Mesenchymal stem cell (in vitro differentiated cells and primary cell): ENCODE data around the gene SEMA3B.

Experiments used
- DNase-seq: peaks from one replicate; pipeline ENCODE4 v3.0.0-alpha.2; 2013
- H2AFZ ChIP-seq: one replicate; pipeline ENCODE4 v1.6.1; 2013; ENCODE audit warnings: low read depth, mild to moderate bottlenecking, control low read depth, inconsistent platforms, low read length, moderate library complexity
- H2AK5ac ChIP-seq: 2 replicates; pipeline ENCODE4 v1.6.1; 2013; ENCODE audit warnings: low read length, moderate library complexity, mild to moderate bottlenecking, inconsistent platforms; ENCODE audit not compliant: severe bottlenecking
- H2BK120ac ChIP-seq: one replicate; pipeline ENCODE4 v1.6.1; 2013; ENCODE audit warnings: low read depth, mild to moderate bottlenecking, inconsistent platforms, low read length, moderate library complexity
- H2BK12ac ChIP-seq, 2 experiments: one replicate each; pipeline ENCODE4 v1.6.1; 2013; ENCODE audit warnings: inconsistent platforms in 2 of 2, low read length in 2 of 2, mild to moderate bottlenecking in 2 of 2, moderate library complexity in 2 of 2, control low read depth in 1 of 2
- H2BK15ac ChIP-seq: one replicate; pipeline ENCODE4 v1.6.1; 2013; ENCODE audit warnings: mild to moderate bottlenecking, low read depth, inconsistent platforms; ENCODE audit not compliant: poor library complexity, severe bottlenecking
- H2BK5ac ChIP-seq: 2 replicates; pipeline ENCODE4 v1.6.1; 2013; ENCODE audit warnings: low read depth, mild to moderate bottlenecking, low read length, control low read depth, inconsistent platforms; ENCODE audit not compliant: poor library complexity, severe bottlenecking
- H3K14ac ChIP-seq, 2 experiments: one replicate each; pipeline ENCODE4 v1.6.1; 2013; ENCODE audit warnings: inconsistent platforms in 2 of 2, low read length in 2 of 2, control low read depth in 1 of 2, mild to moderate bottlenecking in 1 of 2, moderate library complexity in 1 of 2
- H3K18ac ChIP-seq, 2 experiments: one replicate each; pipeline ENCODE4 v1.6.1; 2013; ENCODE audit warnings: inconsistent platforms in 2 of 2, low read length in 2 of 2, control low read depth in 1 of 2, low read depth in 1 of 2, mild to moderate bottlenecking in 1 of 2
- H3K23ac ChIP-seq, 2 experiments: one replicate each; pipeline ENCODE4 v1.6.1; 2013; ENCODE audit warnings: inconsistent platforms in 2 of 2, low read length in 2 of 2, mild to moderate bottlenecking in 2 of 2, moderate library complexity in 2 of 2, control low read depth in 1 of 2
- H3K27ac ChIP-seq: 2 replicates; pipeline ENCODE4 v1.5.1; 2013; ENCODE audit warnings: mild to moderate bottlenecking, moderate library complexity, low read length, control low read depth, inconsistent platforms; ENCODE audit not compliant: poor library complexity, severe bottlenecking
- H3K27me3 ChIP-seq, 2 experiments: 2 replicates each; pipeline versions ENCODE4 v1.6.1 to v1.7.0; 2013; ENCODE audit warnings: low read length in 2 of 2, mild to moderate bottlenecking in 2 of 2, moderate library complexity in 2 of 2, control low read depth in 1 of 2, inconsistent platforms in 1 of 2; ENCODE audit not compliant: control insufficient read depth in 1 of 2, insufficient read depth in 1 of 2
- H3K36me3 ChIP-seq, 2 experiments: 2 replicates each; pipeline versions ENCODE4 v1.6.1 to v1.7.0; 2013; ENCODE audit warnings: low read length in 2 of 2, control low read depth in 1 of 2, inconsistent platforms in 1 of 2, low read depth in 1 of 2, mild to moderate bottlenecking in 1 of 2; ENCODE audit not compliant: insufficient read depth in 2 of 2, control insufficient read depth in 1 of 2
- H3K4ac ChIP-seq, 2 experiments: one replicate each; pipeline ENCODE4 v1.6.1; 2013; ENCODE audit warnings: inconsistent platforms in 2 of 2, low read length in 2 of 2, mild to moderate bottlenecking in 2 of 2, moderate library complexity in 2 of 2, control low read depth in 1 of 2, low read depth in 1 of 2
- H3K4me1 ChIP-seq: 2 replicates; pipeline ENCODE4 v1.6.1; 2013; ENCODE audit warnings: low read depth, low read length, control low read depth; ENCODE audit not compliant: control insufficient read depth, insufficient read depth
- H3K4me2 ChIP-seq: 2 replicates; pipeline ENCODE4 v1.6.1; 2013; ENCODE audit warnings: low read length, mild to moderate bottlenecking, inconsistent platforms; ENCODE audit not compliant: poor library complexity, severe bottlenecking
- H3K4me3 ChIP-seq, 2 experiments: 2 replicates each; pipeline versions ENCODE4 v1.5.1 to v1.7.0; 2013; ENCODE audit warnings: low read length in 2 of 2, mild to moderate bottlenecking in 2 of 2, control low read depth in 1 of 2, low read depth in 1 of 2; ENCODE audit not compliant: insufficient read depth in 1 of 2
- H3K79me1 ChIP-seq: replicated peaks from 2 replicates; pipeline ENCODE4 v1.6.1; 2013; ENCODE audit warnings: mild to moderate bottlenecking, control low read depth, low read length, inconsistent platforms; ENCODE audit not compliant: poor library complexity, severe bottlenecking
- H3K9ac ChIP-seq: 2 replicates; pipeline ENCODE4 v1.7.0; 2013; ENCODE audit warnings: mild to moderate bottlenecking, low read length, moderate library complexity
- H3K9me3 ChIP-seq: 2 replicates; pipeline ENCODE4 v1.7.0; 2013; ENCODE audit warnings: mild to moderate bottlenecking, low read length; ENCODE audit not compliant: control insufficient read depth
- H4K8ac ChIP-seq: one replicate; pipeline ENCODE4 v1.6.1; 2013; ENCODE audit warnings: inconsistent platforms, mild to moderate bottlenecking, low read length, moderate library complexity
- H4K91ac ChIP-seq: one replicate; pipeline ENCODE4 v1.6.1; 2013; ENCODE audit warnings: mild to moderate bottlenecking, low read length, inconsistent platforms
- WGBS: methylation state at CpG from one replicate; pipeline ENCODE4 v1.1.7; 2013; ENCODE audit warnings: mixed read lengths; 5-methylcytosine and 5-hydroxymethylcytosine counted together

The SEMA3B gene

DNA sequence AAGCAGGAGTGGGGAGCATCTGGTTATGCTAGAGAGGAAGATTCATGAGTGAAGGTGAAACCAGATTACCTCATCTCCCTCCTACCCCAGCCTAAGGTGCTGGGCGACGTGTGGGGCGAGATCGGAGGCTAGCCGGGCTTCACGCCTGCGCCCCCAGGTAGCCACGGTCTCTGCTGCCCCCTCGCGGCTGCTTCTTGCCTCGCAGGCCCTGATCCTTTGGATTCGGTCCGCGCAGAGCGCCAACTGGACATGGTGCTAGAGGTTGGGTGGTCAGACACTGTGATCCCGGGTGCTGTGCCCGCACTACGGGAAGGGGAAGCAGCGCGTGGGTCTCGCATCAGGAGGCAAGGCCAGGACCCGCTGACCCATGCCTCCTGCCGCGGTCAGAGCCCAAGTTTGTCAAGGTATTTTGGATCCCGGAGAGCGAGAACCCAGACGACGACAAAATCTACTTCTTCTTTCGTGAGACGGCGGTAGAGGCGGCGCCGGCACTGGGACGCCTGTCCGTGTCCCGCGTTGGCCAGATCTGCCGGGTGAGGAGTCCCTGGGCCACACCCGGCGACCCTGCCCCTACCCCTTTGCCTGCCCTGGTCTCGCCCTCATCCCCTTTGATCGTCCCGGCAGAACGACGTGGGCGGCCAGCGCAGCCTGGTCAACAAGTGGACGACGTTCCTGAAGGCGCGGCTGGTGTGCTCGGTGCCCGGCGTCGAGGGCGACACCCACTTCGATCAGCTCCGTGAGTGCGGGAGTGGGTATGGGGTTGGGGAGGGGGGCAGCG lies 4.2 kb downstream of the SEMA3B start:
- Histone ChIP-seq H2AFZ (peak overlapping the region; percentile 33), H3K14ac (no peak overlapping the region), H2BK5ac (no peak overlapping the region), H3K79me1 (no peaks in the 10 kb centered on the region), H2AK5ac (no peak overlapping the region), H2BK15ac (no peak overlapping the region), H3K4me1 (peaks cover 50% of the 10 kb centered on the region), H4K91ac (peak overlapping the region; percentile 52), H3K4me2 (peak overlapping the region; percentile 58), H3K9ac (peak overlapping the region; percentile 57), H3K36me3 (peaks cover 0 to 5% of the 10 kb centered on the region in 2 experiments), H3K9me3 (no peaks in the 10 kb centered on the region), H3K27ac (no peak overlapping the region), H3K18ac (peak overlapping the region; percentile 58 to 70), H3K4ac (peak overlapping the region in 1 of 2 experiments; percentile 50), H3K4me3 (peak overlapping the region; percentile 34 to 72), H2BK12ac (peak overlapping the region in 1 of 2 experiments; percentile 95), H4K8ac (peak overlapping the region; percentile 27), H2BK120ac (no peak overlapping the region), H3K23ac (peak overlapping the region in 1 of 2 experiments; percentile 66), H3K27me3 (peaks cover 21 to 31% of the 10 kb centered on the region in 2 experiments)
- peak; percentile 73 for DNase-seq
- 26% methylated on average over 57 of the region's 61 CpGs for WGBS

DNA sequence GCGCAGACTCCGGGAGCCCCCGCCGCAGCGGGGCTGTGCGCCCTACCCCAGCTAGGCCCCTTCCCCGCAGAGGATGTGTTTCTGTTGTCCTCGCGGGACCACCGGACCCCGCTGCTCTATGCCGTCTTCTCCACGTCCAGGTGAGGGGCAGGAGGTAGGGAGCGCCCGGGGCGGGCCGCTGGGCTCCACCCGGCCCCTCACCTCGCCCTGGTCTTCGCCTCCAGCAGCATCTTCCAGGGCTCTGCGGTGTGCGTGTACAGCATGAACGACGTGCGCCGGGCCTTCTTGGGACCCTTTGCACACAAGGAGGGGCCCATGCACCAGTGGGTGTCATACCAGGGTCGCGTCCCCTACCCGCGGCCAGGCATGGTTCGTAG lies 4.7 kb downstream of the SEMA3B start:
- H2AFZ ChIP-seq = no peak overlapping the region
- no peak for DNase-seq
- H4K8ac ChIP-seq = no peak overlapping the region
- no peak overlapping the region for H2BK12ac ChIP-seq
- no peak overlapping the region for H4K91ac ChIP-seq
- peaks cover 0 to 5% of the 10 kb centered on the region in 2 experiments for H3K36me3 ChIP-seq
- H3K18ac ChIP-seq = no peak overlapping the region
- H3K23ac ChIP-seq = no peak overlapping the region
- no peaks in the 10 kb centered on the region for H3K79me1 ChIP-seq
- H3K9me3 ChIP-seq = no peaks in the 10 kb centered on the region
- no peak overlapping the region for H3K4me3 ChIP-seq
- H3K9ac ChIP-seq = no peak overlapping the region
- H3K27me3 ChIP-seq = peaks cover 21 to 31% of the 10 kb centered on the region in 2 experiments
- no peak overlapping the region for H2BK5ac ChIP-seq
- H3K14ac ChIP-seq = no peak overlapping the region
- no peak overlapping the region for H2AK5ac ChIP-seq
- H3K4me1 ChIP-seq = peaks cover 44% of the 10 kb centered on the region
- no peak overlapping the region for H3K27ac ChIP-seq
- no peak overlapping the region for H3K4me2 ChIP-seq
- no peak overlapping the region for H2BK15ac ChIP-seq
- no peak overlapping the region for H3K4ac ChIP-seq
- H2BK120ac ChIP-seq = no peak overlapping the region
- WGBS = 83% methylated on average over 26 of the region's 31 CpGs

DNA sequence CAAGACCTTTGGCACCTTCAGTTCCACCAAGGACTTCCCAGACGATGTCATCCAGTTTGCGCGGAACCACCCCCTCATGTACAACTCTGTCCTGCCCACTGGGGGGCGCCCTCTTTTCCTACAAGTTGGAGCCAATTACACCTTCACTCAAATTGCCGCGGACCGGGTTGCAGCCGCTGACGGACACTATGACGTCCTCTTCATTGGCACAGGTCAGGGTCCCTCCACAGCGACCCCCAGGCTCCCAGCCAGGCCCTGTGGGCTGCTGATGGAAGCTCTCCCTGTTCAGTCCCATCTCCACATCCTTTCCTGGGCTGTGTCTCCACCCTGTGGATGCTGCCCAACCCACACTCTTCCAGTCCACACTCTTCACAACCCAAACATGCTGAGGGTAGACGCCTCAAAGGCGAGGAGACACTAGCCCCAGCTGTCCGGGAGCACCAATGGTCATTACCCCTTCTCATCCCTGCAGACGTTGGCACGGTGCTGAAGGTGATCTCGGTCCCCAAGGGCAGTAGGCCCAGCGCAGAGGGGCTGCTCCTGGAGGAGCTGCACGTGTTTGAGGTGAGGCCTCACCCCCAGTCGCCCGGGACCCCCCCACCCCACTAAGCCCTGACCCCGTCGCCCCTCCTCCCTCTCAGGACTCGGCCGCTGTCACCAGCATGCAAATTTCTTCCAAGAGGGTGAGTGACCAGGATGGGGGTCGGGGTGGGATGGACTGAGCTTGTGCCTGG lies 5.6 kb downstream of the SEMA3B start:
- Histone ChIP-seq H4K8ac (no peak overlapping the region), H3K27me3 (peaks cover 21 to 31% of the 10 kb centered on the region in 2 experiments), H3K4me3 (no peak overlapping the region), H2BK5ac (no peak overlapping the region), H3K4me1 (peaks cover 36% of the 10 kb centered on the region), H3K14ac (no peak overlapping the region), H3K27ac (no peak overlapping the region), H2AK5ac (no peak overlapping the region), H3K23ac (no peak overlapping the region), H3K4me2 (no peak overlapping the region), H3K9ac (no peak overlapping the region), H3K79me1 (no peaks in the 10 kb centered on the region), H2BK15ac (no peak overlapping the region), H3K4ac (no peak overlapping the region), H2BK12ac (no peak overlapping the region), H2AFZ (no peak overlapping the region), H3K36me3 (peaks cover 0 to 5% of the 10 kb centered on the region in 2 experiments), H4K91ac (no peak overlapping the region), H3K18ac (no peak overlapping the region), H3K9me3 (no peaks in the 10 kb centered on the region), H2BK120ac (no peak overlapping the region)
- peak; percentile 67 for DNase-seq
- WGBS = 30% methylated on average over 19 of the region's 26 CpGs
